GM15510 (cell line): ENCODE measurements around the gene TMEM80.

Source experiments
- POLR2A ChIP-seq: IDR thresholded peaks from 3 replicates; pipeline ENCODE4 v1.6.1; 2011; ENCODE audit warnings: borderline replicate concordance; ENCODE audit not compliant: insufficient read length; ENCODE audit errors: extremely low read depth

TMEM80 gene

GRCh38 chr11:693415-693831 is 2.2 kb upstream of the TMEM80 start:
- no peak for TF ChIP-seq POLR2A

- TF ChIP-seq POLR2A = no peak
Observed at GRCh38 chr11:693887-694562, 1.6 kb upstream of the TMEM80 start.

GRCh38 chr11:694563-695287 is 891 bp upstream of the TMEM80 start, which contains the start of gene DEAF1:
Gene DEAF1, minus strand, starts transcription at chr11:695222. Its CDS starts 175 bp downstream, at chr11:695047.
- TF ChIP-seq POLR2A = peak; percentile 39

- TF ChIP-seq POLR2A = no peak
Observed at GRCh38 chr11:695288-695537, 403 bp upstream of the TMEM80 start.

GRCh38 chr11:696955-697491 is 1.4 kb downstream of the TMEM80 start:
- TF ChIP-seq POLR2A = no peak

GRCh38 chr11:697811-698311 is 2.2 kb downstream of the TMEM80 start:
- TF ChIP-seq POLR2A = no peak

GRCh38 chr11:698493-699115 is 3.0 kb downstream of the TMEM80 start:
- TF ChIP-seq POLR2A = no peak

- TF ChIP-seq POLR2A = no peak
Observed at GRCh38 chr11:699116-699508, 3.5 kb downstream of the TMEM80 start.

- no peak for TF ChIP-seq POLR2A
Observed at GRCh38 chr11:699753-700152, 4.1 kb downstream of the TMEM80 start.

GRCh38 chr11:701741-702461 is 6.3 kb downstream of the TMEM80 start:
- TF ChIP-seq POLR2A = no peak

GRCh38 chr11:702462-703461 is 7.1 kb downstream of the TMEM80 start:
- TF ChIP-seq POLR2A = no peak

GRCh38 chr11:703506-703905 is 7.9 kb downstream of the TMEM80 start:
- no peak for TF ChIP-seq POLR2A

GRCh38 chr11:704228-704674 is 8.6 kb downstream of the TMEM80 start:
- no peak for TF ChIP-seq POLR2A
